ENCODE results near the gene FREM1. TPM values are rescaled to one million over a fixed set of nuclear protein-coding genes. Genes with fewer than 3 reads are reported as not detected.

Gene FREM1
- 1 to 10 TPM in 2 of 4 donors, under 1 TPM in 2; 0.10 to 3.3 (median 1.00) TPM for total RNA-seq

GRCh38 chr9:14909961-14910805 lies at the start of gene FREM1:
Gene FREM1 (minus strand): TSS chr9:14910428. CDS start chr9:14868977, 41,451 bp downstream.
- Histone ChIP-seq H3K36me3 (no peaks in the 10 kb centered on the region), H3K4me1 (peaks cover 0 to 10% of the 10 kb centered on the region in 2 donors), H3K9me3 (no peaks in the 10 kb centered on the region), H3K27ac (peak within 1 kb of the TSS in 2 of 4 donors; percentile 35 to 37), H3K27me3 (no peaks in the 10 kb centered on the region), H3K4me3 (peak within 1 kb of the TSS in 3 of 4 donors; percentile 16 to 29 (median 26))
- no peak for ATAC-seq
- no peak for DNase-seq
- in situ Hi-C loops (cut with MboI; ENCODE audit: low sequenced_read_pairs in 4 of 4) = no loop called here
- intact Hi-C loops (cut with DNase I; ENCODE audit: low total_unique reads) = no loop called here
- no peak for TF ChIP-seq POLR2A (IDR thresholded peaks at IDR 0.05)
- TF ChIP-seq, protein P1, sequence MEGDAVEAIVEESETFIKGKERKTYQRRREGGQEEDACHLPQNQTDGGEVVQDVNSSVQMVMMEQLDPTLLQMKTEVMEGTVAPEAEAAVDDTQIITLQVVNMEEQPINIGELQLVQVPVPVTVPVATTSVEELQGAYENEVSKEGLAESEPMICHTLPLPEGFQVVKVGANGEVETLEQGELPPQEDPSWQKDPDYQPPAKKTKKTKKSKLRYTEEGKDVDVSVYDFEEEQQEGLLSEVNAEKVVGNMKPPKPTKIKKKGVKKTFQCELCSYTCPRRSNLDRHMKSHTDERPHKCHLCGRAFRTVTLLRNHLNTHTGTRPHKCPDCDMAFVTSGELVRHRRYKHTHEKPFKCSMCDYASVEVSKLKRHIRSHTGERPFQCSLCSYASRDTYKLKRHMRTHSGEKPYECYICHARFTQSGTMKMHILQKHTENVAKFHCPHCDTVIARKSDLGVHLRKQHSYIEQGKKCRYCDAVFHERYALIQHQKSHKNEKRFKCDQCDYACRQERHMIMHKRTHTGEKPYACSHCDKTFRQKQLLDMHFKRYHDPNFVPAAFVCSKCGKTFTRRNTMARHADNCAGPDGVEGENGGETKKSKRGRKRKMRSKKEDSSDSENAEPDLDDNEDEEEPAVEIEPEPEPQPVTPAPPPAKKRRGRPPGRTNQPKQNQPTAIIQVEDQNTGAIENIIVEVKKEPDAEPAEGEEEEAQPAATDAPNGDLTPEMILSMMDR (IDR thresholded peaks at IDR 0.05 in 4 of 5, conservative IDR thresholded peaks at IDR 0.05 in 1 of 5) = no peak

DNA sequence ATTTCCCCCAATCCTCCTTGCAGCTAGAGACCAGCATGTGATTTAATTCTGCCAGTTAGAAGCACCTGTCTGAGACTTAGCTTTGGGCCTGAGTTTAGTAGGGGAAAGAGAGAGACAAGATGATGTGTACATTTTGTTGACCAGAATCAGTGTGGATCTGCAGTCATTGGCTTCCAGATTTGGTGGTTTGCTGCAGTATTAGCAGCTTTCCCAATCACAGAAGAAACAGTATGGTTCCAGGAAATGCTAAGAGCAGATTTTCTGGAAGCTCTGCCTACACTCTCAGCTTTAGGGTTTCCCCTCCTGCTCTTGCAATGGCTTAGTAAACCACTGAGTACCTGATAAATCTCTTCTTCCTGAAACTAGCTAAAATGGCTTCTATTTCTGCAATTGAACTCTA lies 48.8 kb upstream of the FREM1 start:
- in situ Hi-C loops (cut with MboI; ENCODE audit: low sequenced_read_pairs in 4 of 4) (loop anchor here in 1 of 4 donors (25.0 kb wide), 1 partner anchor 103 kb away; no protein-coding TSS in a partner anchor), intact Hi-C loops (cut with DNase I; ENCODE audit: low total_unique reads) (no loop called here)
- H3K4me1 ChIP-seq = no peaks in the 10 kb centered on the region
- no peak overlapping the region for H3K4me3 ChIP-seq
- H3K9me3 ChIP-seq = no peaks in the 10 kb centered on the region
- H3K27ac ChIP-seq = no peak overlapping the region
- no peaks in the 10 kb centered on the region for H3K27me3 ChIP-seq
- no peaks in the 10 kb centered on the region for H3K36me3 ChIP-seq
- ATAC-seq (no peak), DNase-seq (no peak)
- TF ChIP-seq POLR2A (IDR thresholded peaks at IDR 0.05) = no peak
- TF ChIP-seq, protein P1 (IDR thresholded peaks at IDR 0.05 in 4 of 5, conservative IDR thresholded peaks at IDR 0.05 in 1 of 5) = no peak

GRCh38 chr9:14957109-14957508 lies 46.9 kb upstream of the FREM1 start:
- in situ Hi-C loops (cut with MboI; ENCODE audit: low sequenced_read_pairs in 4 of 4) (loop anchor here in 1 of 4 donors (25.0 kb wide), 1 partner anchor 105 kb away; no protein-coding TSS in a partner anchor), intact Hi-C loops (cut with DNase I; ENCODE audit: low total_unique reads) (no loop called here)
- TF ChIP-seq, protein P1 (IDR thresholded peaks at IDR 0.05 in 4 of 5, conservative IDR thresholded peaks at IDR 0.05 in 1 of 5) = no peak
- TF ChIP-seq POLR2A (IDR thresholded peaks at IDR 0.05) = no peak
- Histone ChIP-seq H3K36me3 (no peaks in the 10 kb centered on the region), H3K4me3 (no peak overlapping the region), H3K4me1 (no peaks in the 10 kb centered on the region), H3K27ac (no peak overlapping the region), H3K9me3 (no peaks in the 10 kb centered on the region), H3K27me3 (no peaks in the 10 kb centered on the region)
- no peak for DNase-seq
- no peak for ATAC-seq

DNA sequence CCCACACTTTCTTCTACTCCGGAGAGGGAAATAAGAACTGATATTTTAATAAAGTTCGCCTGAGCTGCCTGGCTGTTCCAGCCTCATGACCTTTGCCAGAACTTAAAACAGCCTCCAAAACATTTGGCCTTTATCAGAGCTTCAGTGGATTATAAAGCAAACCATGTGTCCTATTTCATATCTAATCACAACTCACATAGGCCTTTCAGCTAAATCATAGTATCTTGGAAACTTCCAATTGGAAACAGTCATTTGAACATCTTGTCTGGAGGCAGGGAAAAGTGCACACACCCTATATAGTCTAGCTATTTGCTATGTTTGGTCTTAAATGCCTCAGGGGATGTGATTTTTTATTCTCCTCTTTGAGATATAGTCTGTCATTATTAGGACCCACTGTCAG lies 46.0 kb upstream of the FREM1 start:
- Histone ChIP-seq H3K36me3 (no peaks in the 10 kb centered on the region), H3K4me1 (no peaks in the 10 kb centered on the region), H3K9me3 (no peaks in the 10 kb centered on the region), H3K27me3 (no peaks in the 10 kb centered on the region), H3K4me3 (no peak overlapping the region), H3K27ac (no peak overlapping the region)
- intact Hi-C loops (cut with DNase I; ENCODE audit: low total_unique reads) = no loop called here
- DNase-seq = no peak
- in situ Hi-C loops (cut with MboI; ENCODE audit: low sequenced_read_pairs in 4 of 4) = loop anchor here in 1 of 4 donors (25.0 kb wide), 1 partner anchor 106 kb away; no protein-coding TSS in a partner anchor
- no peak for TF ChIP-seq POLR2A (IDR thresholded peaks at IDR 0.05)
- TF ChIP-seq, protein P1 (IDR thresholded peaks at IDR 0.05 in 4 of 5, conservative IDR thresholded peaks at IDR 0.05 in 1 of 5) = no peak
- ATAC-seq = no peak
